ENCODE results near the gene GKN2.
"Not testable (repeated sequence)": the region's sequence is repeated elsewhere in the genome, so short reads cannot be mapped to it uniquely, and the experiment has no call there.

Gene GKN2

GRCh38 chr2:68905116-68905515 is 47.6 kb downstream of the GKN2 start:
- Histone ChIP-seq H3K27ac (no peak overlapping the region), H3K9ac (ENCODE audit: insufficient read length) (no peak overlapping the region), H3K9me3 (ENCODE audit: low read depth, low read length) (no peaks in the 10 kb centered on the region), H3K36me3 (ENCODE audit: insufficient read depth, low read length) (no peaks in the 10 kb centered on the region), H3K4me3 (no peak overlapping the region)
- TF ChIP-seq FOXP2 (optimal IDR thresholded peaks at IDR 0.05; ENCODE audit: control extremely low read depth, extremely low read length, insufficient read depth) (no peak), POLR2AphosphoS5 (IDR thresholded peaks at IDR 0.05; ENCODE audit: borderline replicate concordance, low read depth, low read length) (no peak), EZH2 (IDR thresholded peaks at IDR 0.05) (no peak)
- no peak for DNase-seq (ENCODE audit: low read depth, low spot score)

DNA sequence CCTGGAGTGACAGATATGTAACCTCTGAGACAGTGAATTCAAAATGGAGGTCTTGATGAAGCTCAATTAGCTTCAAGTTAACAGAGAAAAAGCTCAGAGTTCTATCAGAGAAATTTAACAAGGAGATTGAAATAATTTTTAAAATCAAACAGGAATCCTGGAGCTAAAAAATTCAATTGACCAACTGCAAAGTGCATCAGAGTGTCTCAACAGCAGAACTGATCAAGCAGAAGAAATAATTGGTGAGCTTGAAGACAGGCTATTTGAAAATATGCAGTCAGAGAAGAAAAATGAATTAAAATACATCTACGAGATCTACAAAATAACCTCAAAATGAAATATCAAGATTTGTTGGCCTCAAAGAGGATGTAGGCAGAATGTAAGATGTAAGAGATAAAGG is 51.1 kb downstream of the GKN2 start:
- H3K9me3 ChIP-seq (ENCODE audit: low read depth, low read length), result no peaks in the 10 kb centered on the region
- no peak for DNase-seq (ENCODE audit: low read depth, low spot score)
- TF ChIP-seq POLR2AphosphoS5 (IDR thresholded peaks at IDR 0.05; ENCODE audit: borderline replicate concordance, low read depth, low read length) (no peak), FOXP2 (optimal IDR thresholded peaks at IDR 0.05; ENCODE audit: control extremely low read depth, extremely low read length, insufficient read depth) (no peak), EZH2 (IDR thresholded peaks at IDR 0.05) (no peak)
- H3K9ac ChIP-seq (ENCODE audit: insufficient read length), result no peak overlapping the region
- no peaks in the 10 kb centered on the region for H3K36me3 ChIP-seq (ENCODE audit: insufficient read depth, low read length)
- H3K4me3 ChIP-seq, result no peak overlapping the region
- no peak overlapping the region for H3K27ac ChIP-seq

DNA sequence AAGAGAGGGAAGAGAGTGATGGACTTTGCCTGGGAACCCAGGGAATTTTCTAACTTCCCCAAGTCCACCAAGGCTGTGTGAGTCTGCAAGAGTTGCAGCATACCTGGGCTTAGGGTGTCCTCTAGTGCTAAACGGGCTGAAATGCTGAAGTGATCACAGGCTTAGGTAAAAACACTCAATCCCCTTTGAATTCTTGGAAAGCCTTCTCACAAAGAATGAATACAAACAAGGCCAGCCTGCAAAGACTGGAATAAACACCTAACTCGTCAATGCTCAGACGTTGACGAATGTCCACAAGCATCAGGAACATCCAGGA is 51.5 kb downstream of the GKN2 start:
- Histone ChIP-seq H3K36me3 (ENCODE audit: insufficient read depth, low read length) (no peaks in the 10 kb centered on the region), H3K9me3 (ENCODE audit: low read depth, low read length) (no peaks in the 10 kb centered on the region), H3K27ac (no peak overlapping the region), H3K4me3 (no peak overlapping the region), H3K9ac (ENCODE audit: insufficient read length) (no peak overlapping the region)
- TF ChIP-seq POLR2AphosphoS5 (IDR thresholded peaks at IDR 0.05; ENCODE audit: borderline replicate concordance, low read depth, low read length) (no peak), EZH2 (IDR thresholded peaks at IDR 0.05) (no peak), FOXP2 (optimal IDR thresholded peaks at IDR 0.05; ENCODE audit: control extremely low read depth, extremely low read length, insufficient read depth) (no peak)
- no peak for DNase-seq (ENCODE audit: low read depth, low spot score)

DNA sequence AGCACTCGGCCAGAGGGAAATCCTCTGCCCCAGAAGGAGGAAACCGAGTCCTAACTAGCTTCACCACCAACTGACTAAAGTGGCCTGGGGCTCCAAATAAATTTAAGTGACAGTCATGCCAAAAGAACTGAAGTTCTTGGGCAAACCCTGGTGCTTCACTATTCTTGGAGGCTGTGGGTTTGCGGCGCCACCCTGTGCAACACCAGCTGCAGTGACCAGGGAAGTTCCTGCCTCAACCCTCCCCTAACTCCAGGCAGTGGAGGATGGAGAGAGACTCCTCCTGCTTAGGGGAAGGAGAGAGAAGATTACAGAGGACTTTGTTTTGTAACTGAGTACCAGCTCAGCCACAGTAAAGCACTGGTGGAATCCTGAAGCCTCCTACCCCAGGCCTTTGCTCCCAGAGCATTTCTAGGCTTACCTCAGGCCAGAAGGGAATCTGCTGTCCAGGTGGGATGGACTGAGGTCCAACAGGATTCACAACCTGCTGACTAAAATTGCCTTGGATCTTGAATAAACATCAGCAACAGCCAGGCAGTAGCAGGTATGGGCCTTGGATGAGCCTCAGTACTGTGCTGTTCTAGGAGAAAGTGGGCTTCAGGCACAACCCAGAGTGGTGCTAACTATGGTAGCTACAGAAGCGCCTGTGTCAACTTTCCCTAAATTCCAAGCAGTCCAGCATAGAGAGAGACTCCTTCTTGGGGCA is 52.0 kb downstream of the GKN2 start:
- Histone ChIP-seq H3K4me3 (no peak overlapping the region), H3K36me3 (ENCODE audit: insufficient read depth, low read length) (no peaks in the 10 kb centered on the region), H3K27ac (no peak overlapping the region), H3K9me3 (ENCODE audit: low read depth, low read length) (no peaks in the 10 kb centered on the region), H3K9ac (ENCODE audit: insufficient read length) (no peak overlapping the region)
- no peak for DNase-seq (ENCODE audit: low read depth, low spot score)
- TF ChIP-seq FOXP2 (optimal IDR thresholded peaks at IDR 0.05; ENCODE audit: control extremely low read depth, extremely low read length, insufficient read depth) (no peak), EZH2 (IDR thresholded peaks at IDR 0.05) (no peak), POLR2AphosphoS5 (IDR thresholded peaks at IDR 0.05; ENCODE audit: borderline replicate concordance, low read depth, low read length) (no peak)

DNA sequence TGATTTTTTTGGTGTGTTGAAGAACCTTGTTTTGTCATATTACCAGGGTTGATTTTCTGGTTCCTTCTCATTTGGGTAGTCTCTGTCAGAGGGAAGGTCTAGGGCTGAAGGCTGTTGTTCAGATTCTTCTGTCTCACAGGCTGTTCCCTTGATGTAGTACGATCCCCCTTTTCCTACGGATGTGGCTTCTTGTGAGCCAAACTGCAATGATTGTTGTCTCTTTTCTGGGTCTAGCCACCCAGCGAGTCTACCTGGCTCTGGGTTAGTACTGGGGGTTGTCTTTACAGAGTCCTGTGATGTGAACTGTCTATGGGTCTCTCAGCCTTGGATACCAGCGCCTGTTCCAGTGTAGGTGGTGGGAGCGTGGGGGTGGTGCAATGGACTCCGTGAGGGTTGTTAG is 56.7 kb downstream of the GKN2 start:
- DNase-seq (ENCODE audit: low read depth, low spot score), result not testable (repeated sequence)

More for the DNA sequence above, 56.7 kb downstream of the GKN2 start:
- not testable (repeated sequence) for H3K27ac ChIP-seq; H3K4me3 ChIP-seq; H3K9ac ChIP-seq (ENCODE audit: insufficient read length); H3K36me3 ChIP-seq (ENCODE audit: insufficient read depth, low read length); H3K9me3 ChIP-seq (ENCODE audit: low read depth, low read length)

All from SK-N-MC (cell line).